Esophagus squamous epithelium (tissue), 4 donors: ENCODE results near the gene AP3B1.

ENCODE experiments used
- POLR2A ChIP-seq, 4 donors: fragments of 450-650 bp; IDR thresholded peaks; one replicate each; pipeline ENCODE4 v1.6.1; 2017; ENCODE audit warnings: antibody characterized with exemption in 4 of 4, mild to moderate bottlenecking in 4 of 4, moderate library complexity in 3 of 4
- TF ChIP-seq, protein P1 (sequence below), 6 experiments: fragments of 450-650 bp in 4 of 6; fragments of 200-600 bp in 2 of 6; sonication (generic) in 2 of 6; IDR thresholded peaks; one replicate each; pipeline ENCODE4 v1.5.1; 2016 to 2019; ENCODE audit warnings: antibody characterized with exemption in 6 of 6, mild to moderate bottlenecking in 4 of 6, moderate library complexity in 4 of 6

DNA sequence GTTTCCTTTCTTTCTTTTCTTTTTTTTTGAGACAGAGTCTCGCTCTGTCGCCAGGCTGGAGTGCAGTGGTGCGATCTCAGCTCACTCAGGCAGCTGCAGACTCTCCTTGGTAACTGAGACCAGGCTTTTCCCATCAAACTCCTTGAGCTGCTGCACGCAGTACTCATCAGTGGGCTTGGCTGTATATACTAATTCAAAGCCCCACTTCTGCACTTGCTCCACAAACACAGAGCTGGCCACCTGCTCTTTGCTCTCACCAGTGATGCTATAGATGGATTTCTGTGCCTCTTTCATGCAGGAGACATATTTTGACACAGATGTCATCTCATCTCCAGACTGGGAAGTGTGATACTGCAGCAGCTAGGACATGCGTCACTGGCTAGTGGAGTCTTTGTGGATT is 252.7 kb downstream of the AP3B1 start:
- no peak for TF ChIP-seq POLR2A (IDR thresholded peaks at IDR 0.05)
- TF ChIP-seq, protein P1, sequence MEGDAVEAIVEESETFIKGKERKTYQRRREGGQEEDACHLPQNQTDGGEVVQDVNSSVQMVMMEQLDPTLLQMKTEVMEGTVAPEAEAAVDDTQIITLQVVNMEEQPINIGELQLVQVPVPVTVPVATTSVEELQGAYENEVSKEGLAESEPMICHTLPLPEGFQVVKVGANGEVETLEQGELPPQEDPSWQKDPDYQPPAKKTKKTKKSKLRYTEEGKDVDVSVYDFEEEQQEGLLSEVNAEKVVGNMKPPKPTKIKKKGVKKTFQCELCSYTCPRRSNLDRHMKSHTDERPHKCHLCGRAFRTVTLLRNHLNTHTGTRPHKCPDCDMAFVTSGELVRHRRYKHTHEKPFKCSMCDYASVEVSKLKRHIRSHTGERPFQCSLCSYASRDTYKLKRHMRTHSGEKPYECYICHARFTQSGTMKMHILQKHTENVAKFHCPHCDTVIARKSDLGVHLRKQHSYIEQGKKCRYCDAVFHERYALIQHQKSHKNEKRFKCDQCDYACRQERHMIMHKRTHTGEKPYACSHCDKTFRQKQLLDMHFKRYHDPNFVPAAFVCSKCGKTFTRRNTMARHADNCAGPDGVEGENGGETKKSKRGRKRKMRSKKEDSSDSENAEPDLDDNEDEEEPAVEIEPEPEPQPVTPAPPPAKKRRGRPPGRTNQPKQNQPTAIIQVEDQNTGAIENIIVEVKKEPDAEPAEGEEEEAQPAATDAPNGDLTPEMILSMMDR (IDR thresholded peaks at IDR 0.05), result no peak
